HCEC 1CT (cell line): ENCODE data around the gene PIGV.
"Not testable (repeated sequence)": the region's sequence is repeated elsewhere in the genome, so short reads cannot be mapped to it uniquely, and the experiment has no call there.

Source experiments
- DNase-seq: peaks from one replicate; pipeline ENCODE4 v3.0.0-alpha.2; 2017

PIGV gene

DNA sequence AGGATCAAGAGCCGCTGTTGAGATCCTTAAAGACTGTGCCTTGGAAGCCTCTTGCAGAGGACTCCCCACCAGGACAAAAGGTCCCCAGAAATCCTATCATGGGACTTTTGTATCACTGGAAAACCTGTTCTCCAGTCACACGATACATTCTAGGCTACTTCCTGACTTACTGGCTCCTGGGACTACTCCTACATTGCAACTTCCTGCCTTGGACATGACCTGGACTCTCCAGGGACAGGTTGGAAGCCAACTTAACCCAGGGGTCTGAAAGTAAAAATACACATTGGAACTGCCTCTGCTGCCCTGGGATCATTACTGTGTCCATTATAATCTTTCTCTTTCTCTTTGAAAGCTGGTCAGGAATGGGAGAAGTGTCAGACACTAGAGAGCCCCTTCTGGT lies 9.9 kb downstream of the PIGV start:
- DNase-seq = no peak

DNA sequence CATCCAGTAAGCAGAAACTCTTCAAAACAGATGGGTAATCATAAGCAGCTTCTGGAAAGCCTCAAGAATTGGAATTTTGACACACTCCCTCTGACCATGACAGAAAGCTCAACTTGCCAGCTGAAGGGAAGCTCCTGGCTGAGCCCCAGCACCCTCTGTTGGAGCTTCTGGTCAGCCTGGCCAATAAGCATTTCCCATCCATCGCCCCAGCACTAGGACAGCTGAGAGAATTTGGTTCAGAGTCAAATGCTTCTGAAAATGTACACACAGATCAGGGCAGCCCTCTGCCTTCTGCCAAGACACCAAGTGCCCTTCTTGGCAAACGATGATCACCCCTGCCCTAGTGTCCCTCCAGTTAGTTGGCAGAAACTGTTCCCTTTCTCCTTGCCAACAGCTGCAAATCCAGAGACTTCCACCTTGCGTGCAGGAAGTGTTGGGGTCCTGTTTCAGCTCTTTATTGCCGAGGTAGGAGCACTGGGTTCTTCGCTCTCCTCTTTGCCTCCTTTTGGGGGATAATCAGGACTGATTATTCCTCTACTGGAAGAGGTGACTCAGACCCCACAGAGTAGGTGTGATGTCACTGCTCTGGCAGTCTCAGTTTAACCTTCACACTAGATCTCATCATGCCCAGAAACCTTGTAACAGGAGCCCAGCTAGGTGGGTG lies 11.9 kb downstream of the PIGV start:
- peak; percentile 68 for DNase-seq

DNA sequence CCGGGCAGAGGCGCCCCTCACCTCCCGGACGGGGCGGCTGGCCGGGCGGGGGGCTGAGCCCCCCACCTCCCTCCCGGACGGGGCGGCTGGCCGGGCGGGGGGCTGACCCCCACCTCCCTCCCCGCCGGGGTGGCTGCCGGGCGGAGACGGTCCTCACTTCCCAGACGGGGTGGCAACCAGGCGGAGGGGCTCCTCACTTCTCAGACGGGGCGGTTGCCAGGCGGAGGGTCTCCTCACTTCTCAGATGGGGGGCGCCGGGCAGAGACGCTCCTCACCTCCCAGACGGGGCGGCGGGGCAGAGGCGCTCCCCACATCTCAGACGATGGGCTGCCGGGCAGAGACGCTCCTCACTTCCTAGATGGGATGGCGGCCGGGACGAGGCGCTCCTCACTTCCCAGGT lies 16.2 kb downstream of the PIGV start:
- DNase-seq = not testable (repeated sequence)

DNA sequence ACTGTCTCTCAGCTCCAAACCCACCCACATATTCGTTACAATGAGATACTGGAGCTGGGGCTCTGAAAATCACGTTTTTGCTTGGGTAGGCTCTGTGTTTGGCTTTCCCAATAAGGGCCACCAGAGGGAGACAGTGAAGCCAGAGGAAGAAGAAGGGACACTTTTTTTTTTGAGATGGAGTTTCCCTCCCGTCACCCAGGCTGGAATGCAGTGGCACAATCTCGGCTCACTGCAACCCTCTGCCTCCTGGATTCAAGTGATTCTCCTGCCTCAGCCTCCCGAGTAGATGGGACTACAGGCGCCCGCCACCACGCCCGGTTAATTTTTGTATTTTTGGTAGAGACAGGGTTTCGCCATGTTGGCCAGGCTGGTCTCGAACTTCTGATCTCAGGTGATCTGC lies 22.4 kb downstream of the PIGV start:
- DNase-seq = peak; percentile 48

DNA sequence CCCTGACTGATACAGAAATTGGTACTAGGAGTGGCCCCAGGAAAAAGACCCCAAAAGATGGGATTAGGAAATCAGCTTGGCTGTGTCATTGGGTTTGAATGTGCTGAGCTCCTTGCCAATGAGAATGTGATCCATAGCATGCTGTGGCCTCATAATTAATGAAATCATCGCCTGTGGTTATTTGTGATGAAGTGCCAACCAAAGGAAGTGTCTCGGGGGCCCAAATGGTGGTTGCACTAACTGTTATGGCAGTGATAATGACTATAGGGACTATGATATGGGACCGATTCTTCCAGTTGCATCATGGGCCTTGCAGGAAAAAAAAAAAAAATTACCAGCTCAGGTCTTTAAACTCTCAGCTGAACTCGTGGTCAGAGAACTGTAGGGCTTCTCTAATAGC lies 23.3 kb downstream of the PIGV start:
- no peak for DNase-seq

DNA sequence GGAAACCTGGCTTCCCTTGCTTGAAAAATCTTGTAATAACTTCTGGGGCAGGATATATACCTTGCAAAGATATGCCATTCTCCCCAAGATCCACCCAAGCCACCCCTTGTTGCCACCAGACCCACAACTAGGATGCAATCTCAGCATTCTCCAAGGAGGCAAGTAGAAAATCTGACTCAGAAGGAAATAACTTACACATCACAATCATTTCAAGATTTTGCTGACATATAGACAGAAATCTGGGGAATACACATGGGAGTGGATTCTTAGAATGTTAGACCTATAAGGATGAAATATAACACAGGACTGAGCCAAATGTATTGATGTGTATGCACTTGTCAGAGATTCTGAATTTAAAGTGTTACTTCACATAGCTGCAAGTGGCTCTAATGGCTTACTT lies 24.0 kb downstream of the PIGV start:
- no peak for DNase-seq

DNA sequence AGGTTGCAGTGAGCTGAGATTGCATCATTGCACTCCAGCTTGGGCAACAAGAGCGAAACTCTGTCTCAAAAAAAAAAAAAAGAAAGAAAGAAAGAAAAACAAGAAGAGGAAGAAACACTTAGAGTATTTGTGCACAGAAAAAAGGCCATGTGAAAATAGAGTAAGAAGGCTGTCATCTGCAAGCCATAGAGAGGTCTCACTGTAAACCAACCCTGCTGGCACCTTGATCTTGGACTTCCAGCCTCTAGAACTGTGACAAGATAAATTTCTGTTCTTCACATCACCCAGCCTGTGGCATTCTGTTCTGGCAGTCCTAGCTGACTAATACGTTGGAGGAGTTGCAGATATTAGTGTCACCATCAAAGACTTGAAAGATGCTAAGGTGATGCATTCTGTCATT lies 26.6 kb downstream of the PIGV start:
- no peak for DNase-seq

DNA sequence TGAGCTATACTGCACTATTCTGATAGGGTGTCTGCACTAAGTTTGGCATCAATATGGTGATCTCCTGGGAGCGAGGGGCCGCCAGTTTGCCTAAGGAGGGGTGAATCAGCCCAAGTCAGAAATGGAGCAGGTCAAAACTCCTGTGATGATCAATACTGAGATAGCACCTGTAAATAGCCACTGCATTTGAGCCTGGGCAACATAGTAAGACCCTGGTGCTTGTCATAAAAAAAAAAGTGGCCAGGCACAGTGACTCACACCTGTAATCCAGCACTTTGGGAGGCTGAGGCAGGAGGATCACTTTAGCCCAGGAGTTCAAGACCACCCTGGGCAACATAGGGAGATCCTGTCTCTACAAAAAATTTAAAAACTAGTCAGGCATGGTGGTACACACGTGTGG lies 27.1 kb downstream of the PIGV start:
- DNase-seq = no peak

DNA sequence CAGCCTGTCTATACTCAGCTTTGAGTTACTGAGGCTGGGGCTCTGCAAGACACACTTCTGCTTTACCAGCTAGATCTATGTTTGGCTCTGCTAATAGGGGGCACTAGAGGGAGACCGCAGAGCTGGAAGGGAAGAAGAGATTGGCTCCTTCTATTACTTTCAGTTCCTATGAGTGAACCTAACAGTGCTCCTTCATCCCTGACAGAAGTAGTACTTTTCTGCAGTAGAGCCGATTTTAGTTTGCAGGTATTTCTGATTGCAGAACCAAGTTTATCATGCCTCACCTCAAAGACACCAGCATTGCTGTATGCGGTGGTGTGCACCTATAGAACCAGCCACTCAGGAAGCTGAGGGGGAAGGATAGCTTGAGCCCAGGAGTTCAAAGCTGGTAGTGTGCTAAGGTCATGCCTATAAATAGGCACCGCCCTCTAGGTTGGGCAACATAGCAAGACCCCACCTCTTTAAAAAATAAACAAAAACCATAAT lies 33.1 kb downstream of the PIGV start:
- DNase-seq = no peak

DNA sequence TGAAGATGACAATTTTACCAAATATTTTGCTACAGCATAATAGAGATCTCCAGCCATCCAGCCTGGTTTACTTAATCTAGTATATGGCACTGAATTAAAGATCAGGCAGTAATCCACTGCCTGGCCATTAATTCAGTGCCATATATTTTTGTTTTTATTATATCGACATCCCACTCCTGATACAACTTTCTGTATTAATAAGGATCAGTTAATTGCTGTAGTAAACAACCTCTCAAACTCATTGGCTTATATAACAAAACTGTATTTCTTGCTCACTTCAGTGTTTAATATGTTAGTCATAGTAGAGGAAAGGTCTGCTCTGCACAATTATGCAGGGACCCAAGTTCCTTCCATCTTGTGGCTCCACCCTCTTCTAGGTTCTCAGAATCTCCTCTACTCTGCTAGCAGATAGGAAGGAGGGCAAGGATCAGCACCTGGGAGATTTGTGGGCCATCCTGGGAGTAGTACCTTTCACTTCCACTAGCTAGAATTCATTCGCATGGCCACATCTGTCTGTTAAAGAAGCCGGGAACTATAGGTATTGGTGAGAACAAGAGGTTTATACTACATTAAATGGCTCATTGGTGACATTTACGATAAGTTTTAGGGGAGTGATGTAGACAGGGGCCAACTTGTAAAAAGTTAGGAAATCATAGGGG lies 35.1 kb downstream of the PIGV start:
- DNase-seq = no peak

DNA sequence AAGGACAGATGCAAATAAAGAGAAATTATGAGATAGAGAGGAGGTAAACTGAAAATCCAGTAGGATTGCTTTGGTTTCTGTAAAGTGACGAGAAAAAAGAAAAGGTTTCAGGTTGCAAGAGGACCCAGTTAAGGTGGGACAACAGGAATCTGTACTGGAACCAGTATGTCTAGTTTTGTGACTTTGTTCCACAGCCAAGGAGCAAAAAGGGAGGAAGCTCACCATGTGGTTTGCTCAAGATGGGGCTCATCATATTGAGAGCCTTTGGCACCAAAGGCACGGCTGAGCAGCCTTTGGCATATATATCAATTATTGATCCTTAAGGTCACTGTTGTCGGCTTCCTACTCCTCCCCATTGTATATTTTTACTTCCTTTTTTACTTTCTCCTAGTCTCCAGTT lies 37.0 kb downstream of the PIGV start:
- DNase-seq = no peak

DNA sequence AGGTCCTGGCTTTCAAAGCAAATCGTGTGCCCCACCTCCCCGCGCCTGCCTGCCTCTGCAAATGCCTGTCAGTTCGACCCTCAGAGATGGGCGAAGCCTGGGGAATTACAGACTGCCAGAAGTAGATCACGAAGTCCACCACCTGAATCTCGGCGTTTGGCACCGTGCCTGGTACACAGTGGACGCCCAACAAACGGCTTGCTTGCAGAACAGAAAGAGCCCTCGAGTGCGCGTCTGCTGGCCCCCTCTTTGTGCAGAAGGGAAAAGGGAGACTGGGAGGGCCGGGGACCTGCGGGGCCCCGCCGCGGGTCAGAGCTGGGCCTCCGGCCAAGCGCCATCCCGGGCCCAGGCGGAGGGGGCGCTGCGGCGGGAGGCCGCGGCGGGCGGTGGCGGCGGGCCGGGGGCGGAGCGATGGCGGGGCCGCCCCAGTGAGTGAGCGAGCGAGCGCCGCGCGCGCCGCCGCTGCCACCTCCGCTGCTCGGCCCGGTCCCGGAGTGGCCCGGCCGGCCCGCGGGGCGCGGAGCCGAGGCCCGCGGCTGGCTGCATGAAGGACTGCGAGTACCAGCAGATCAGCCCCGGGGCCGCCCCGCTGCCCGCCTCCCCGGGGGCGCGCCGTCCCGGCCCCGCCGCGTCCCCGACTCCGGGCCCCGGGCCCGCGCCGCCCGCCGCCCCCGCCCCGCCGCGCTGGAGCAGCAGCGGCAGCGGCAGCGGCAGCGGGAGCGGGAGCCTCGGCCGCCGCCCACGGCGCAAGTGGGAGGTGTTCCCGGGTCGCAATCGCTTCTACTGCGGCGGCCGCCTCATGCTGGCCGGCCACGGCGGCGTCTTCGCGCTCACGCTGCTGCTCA lies 38.7 kb downstream of the PIGV start, which contains the start of gene ZDHHC18:
Gene ZDHHC18, plus strand, starts transcription at position 428 of the 845 bp plus-strand sequence. Its CDS starts 117 bp downstream, at position 545.
- peak; percentile 57 for DNase-seq

DNA sequence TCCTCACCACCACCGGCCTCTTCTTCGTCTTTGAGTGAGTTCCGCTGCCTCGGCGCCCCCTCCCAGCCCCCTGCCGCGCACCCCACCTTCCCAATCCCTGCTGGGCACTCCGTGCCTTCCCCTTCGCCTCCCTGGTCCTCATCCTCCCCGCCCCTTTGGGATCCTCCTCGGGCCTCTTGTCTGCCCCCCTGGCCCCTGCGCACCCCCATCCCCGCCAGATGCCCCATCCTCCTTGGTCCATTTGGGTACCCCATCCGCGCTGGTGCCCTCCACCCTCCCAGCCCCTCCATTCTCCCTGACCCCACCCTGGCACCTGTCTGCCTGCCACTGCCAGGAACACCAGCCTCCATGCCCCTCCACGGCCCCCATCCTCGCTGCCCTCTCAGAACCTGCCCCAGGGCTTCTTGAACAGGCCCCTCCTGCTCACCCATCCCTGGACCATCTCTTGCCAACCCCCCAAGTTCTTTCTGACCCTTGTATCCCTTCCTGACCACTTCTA lies 39.4 kb downstream of the PIGV start:
- DNase-seq = no peak

DNA sequence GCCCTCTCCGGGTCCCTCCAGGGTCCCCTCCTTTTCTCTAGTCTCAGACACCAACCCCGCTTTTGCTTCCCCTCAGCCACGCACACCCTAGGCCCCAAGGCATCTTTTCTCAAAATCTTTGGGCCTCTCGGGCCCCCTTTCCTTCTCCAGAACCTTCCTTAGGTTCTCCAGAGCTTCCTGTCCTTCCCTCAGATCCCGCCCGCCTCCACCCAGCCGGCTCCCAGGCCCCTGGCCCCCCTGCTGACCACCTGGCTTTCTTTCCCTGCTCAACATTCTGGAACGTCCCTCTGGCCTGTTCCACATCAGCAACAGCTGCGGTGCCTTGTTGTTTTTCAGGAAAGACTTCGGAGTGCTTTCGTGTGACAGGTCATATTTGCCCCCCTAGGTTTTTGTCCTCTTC lies 39.9 kb downstream of the PIGV start:
- no peak for DNase-seq

DNA sequence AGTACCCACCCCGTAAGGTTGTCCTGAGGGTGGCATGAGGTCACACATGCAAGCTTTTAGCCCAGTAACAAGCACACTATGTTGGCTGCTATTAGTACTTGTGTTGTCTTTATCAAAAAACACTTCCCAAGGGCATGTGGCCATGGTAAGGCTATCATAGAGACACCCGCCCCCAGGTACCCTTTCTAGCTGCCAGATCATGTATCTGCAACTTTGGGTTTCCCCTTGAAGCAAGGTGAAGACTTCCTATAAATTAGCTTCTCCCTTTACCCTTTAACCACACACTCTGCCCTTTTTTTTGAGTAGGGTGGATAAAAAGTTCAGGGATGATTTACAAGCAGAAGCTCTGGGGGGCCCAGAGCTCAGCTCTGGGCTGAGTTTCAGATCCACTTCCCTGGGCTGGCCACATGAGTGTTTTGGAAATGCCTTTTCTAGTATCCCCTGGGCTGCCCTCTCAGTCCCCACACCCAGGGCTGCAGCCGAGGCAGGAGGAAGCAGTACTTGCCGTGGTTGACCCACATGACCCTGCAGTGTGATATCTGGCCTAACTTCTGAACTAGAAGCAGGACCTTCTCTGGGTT lies 40.8 kb downstream of the PIGV start:
- DNase-seq = no peak

DNA sequence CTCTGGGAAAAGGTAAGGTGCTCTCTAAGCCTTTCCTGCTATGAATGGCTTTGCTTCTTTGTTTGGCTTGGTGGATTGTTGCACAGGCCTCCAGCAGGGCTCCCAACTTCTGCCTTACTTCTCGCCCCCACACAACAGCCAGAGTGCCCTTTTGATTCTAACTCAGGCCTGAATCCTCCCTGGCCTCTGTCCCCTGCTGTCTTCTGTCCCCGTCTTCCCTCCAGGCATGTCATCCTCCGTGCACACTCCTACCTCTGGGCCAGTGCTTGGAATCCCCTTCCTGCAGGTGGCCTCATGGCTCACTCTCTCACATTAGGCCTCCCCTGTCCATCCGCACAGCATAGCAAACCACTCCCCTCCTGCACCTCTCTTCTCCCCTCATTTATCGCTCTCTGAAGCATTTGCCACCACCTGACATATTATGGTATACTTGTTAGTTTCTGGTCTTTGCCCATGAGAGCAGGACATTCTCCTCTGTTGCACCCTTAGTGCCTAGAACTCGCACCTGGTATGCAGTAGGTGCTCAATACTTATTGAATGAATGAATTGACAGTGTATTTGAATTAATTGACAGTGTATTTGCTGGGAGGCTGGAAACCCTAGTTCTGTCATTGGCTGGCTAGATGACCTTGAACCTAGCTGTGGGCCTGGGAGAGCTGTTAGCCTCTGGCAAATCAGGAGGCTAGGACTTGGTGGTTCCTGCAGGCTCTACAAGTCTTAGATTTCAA lies 41.6 kb downstream of the PIGV start:
- no peak for DNase-seq

DNA sequence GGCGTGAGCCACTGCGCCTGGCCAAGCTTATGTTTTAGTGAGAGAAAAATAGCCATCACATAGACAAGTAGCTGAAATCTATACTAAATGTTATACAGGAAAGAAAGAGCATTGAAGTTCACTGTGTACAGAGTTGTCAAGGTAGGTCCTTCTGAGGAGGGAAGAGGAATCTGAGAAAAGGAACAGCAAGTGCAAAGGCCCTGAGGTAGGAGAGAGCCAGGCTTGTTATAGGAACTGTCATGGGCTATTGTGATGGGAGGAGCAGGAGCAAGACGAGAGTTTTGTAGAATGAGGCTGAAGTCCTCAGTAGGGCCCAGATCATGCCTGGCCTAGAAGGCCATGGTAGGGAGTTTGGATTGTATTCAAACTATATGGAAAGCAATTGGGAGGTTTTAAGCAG lies 43.3 kb downstream of the PIGV start:
- DNase-seq = no peak

DNA sequence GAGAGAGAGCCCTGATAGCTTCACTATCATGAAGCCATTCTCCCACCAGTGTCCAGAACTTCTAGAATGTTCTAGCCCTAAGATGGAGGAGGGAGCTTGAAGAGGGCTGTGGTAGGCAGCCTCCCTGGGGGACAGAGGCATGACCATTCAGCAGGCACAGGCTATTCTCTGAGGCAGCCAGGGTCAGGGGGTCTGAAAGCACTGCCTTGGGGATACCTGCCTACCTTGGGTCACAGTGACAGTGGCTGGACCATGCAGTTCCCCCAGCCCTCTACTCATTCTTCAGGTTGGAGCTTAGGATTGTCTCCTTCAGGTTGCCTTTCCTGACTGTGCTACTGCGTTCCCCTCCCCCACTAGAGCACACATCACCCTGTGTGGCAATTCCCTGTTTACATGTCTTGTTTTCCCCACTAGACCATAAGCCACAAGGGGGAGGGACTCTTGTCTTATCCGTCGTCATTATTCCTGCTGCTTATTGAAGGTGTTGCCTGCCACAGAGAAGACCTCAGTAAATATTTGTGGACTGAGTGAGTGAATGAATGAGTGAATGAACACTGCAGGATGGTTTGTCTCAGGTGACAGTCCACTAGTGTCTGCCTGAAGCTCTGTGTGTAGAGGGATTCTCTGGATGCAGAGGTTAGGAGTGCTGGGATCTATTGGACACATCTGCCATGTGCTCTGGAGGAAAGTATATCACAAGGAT lies 43.9 kb downstream of the PIGV start:
- peak; percentile 8 for DNase-seq

DNA sequence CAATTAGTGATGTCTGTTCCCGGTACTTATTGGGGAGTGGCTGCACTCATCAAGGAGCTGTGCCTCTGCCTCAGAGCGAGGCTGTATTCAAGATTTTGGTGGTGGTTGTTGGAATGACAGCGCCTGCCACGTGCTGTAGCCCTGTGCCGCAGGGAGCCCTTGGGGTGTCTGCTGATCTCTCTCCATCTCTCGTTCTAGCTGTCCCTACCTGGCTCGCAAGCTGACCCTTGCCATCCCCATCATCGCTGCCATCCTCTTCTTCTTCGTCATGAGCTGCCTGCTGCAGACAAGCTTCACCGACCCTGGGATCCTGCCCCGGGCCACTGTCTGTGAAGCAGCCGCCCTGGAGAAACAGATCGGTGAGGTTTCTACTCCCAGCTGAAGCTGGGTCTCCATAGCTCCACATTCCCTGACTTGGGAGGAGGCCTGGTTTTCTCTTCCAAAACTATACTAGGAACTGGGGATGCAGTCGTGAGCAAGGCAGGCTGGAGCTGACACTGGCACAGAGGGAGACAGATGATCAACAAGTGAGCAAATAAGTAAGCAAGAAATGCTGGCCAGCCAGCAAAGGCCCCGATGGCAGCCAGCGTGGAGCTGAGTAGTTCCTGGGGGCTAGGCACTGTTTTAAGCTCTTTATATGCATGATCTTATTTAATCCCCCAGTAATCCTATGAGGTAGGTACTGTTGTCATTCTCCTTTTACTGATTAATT lies 44.7 kb downstream of the PIGV start:
- DNase-seq = no peak

DNA sequence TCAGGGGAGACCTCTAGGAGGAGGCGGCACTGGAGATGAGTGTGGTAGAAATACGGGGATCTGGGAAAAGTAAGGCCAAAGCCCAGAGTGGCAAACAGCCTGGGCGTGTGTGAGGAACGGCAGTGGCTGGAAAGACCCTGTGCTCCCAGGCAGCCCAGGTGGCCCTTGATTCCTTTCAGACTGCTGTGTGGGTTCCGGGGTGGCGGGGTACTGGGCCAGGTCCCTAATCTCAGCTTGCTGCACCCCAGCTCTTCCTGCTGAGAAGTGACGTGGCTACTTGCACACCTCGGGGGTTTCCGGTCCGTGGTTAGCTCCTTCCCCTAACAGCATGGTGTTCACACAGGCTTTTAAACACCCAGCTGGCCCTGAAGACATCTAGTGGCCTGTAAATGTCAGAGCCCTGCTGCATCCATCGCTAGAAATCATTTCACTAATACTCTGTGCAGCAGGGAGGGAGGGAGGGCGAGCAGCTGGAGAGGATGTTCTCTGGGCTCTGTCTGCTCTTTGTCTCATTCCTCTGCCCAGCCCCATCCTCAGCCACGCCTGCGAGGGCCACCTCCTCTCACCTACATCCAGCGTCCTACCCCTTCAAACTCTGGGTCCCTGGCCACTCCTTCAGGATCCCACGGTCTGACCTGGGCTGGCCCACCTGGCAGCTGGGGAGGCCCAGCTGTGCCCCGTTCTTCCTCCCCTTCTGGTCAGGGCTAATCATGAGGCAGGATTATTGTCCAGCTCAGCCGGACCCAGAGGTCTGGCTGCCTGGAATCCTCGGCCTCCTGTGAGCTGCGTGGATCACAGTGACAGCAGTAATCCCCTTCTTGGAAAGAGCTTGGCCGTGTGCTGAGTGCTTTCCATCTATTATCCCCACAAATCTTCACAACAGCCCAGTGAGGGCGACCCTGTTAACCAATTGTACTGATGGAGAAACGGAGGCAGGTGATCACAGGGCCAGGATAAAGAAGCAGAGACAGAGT lies 46.0 kb downstream of the PIGV start:
- DNase-seq = no peak
